Right lobe of liver (tissue), 6 donors: Measurements from ENCODE around the gene SUPT6H. TPM values are rescaled to one million over a fixed set of nuclear protein-coding genes. Genes with fewer than 3 reads are reported as not detected.

Source experiments
- ATAC-seq, 4 donors: fragments of 200-7000 bp; cut with Tn5 transposase; one replicate each; pipeline ENCODE4 v1.9.1; 2020; ENCODE audit warnings: mild to moderate bottlenecking in 4 of 4, moderate library complexity in 4 of 4
- DNase-seq, 3 donors: peaks; one replicate each; pipeline ENCODE4 v3.0.0-alpha.2; 2020
- H3K27ac ChIP-seq, 3 donors: fragments of 200-600 bp; one replicate each; pipeline ENCODE4 v1.8.0; 2022
- H3K27me3 ChIP-seq, 2 donors: fragments of 200-600 bp; one replicate each; pipeline ENCODE4 v1.8.0; 2022
- H3K36me3 ChIP-seq, 4 donors: fragments of 200-600 bp; sonication (generic) in 1 of 4; one replicate each; pipeline versions ENCODE4 v1.5.1 to v1.8.0; 2017 to 2022; ENCODE audit warnings: control low read depth in 1 of 4
- H3K4me1 ChIP-seq, 4 donors: fragments of 200-600 bp; sonication (generic) in 1 of 4; one replicate each; pipeline versions ENCODE4 v1.5.1 to v1.8.0; 2017 to 2022; ENCODE audit warnings: control low read depth in 1 of 4
- H3K4me3 ChIP-seq, 3 donors: fragments of 200-600 bp; one replicate each; pipeline ENCODE4 v1.8.0; 2022
- H3K9me3 ChIP-seq, 4 donors: fragments of 200-600 bp; sonication (generic) in 1 of 4; one replicate each; pipeline versions ENCODE4 v1.5.1 to v1.8.0; 2017 to 2022; ENCODE audit warnings: control low read depth in 1 of 4
- POLR2A ChIP-seq: fragments of 450-650 bp; IDR thresholded peaks from one replicate; pipeline ENCODE4 v1.6.1; 2017; ENCODE audit warnings: antibody characterized with exemption, mild to moderate bottlenecking
- WGBS: methylation state at CpG from one replicate; pipeline ENCODE4 v1.1.6; 2018; ENCODE audit warnings: low coverage, low lambda C conversion rate; ENCODE audit not compliant: insufficient coverage; ENCODE audit errors: missing lambda C conversion rate; 5-methylcytosine and 5-hydroxymethylcytosine counted together
- intact Hi-C, 2 donors: fragments of 100-400 bp; cut with DNase I; formaldehyde crosslinking; loops; one replicate each; pipeline versions ENCODE4 v1.11.2 to v1.14.1; 2022
- total RNA-seq, 6 experiments: library from RNA; depleted of rRNA in 2 of 6; stranded (reverse); fragments of >200 nt in 2 of 6; fragmentation: NEBNext Ultra II Directional in 3 of 6; extraction: Animal tissue kit (Norgen Biotek cat#: 25700) in 3 of 6; gene quantifications; one replicate each; pipeline versions ENCODE4 v1.1.0 to v1.2.4, GENCODE V29; 2016 to 2023
- TF ChIP-seq, protein P1 (sequence below), 4 donors: fragments of 200-600 bp in 3 of 4; fragments of 450-650 bp in 1 of 4; IDR thresholded peaks; one replicate each; pipeline versions ENCODE4 v1.5.1 to v1.8.0; 2016 to 2022; ENCODE audit warnings: antibody characterized with exemption in 4 of 4, mild to moderate bottlenecking in 2 of 4
- donor health status: DM: no; HTN: yes; CAD: no.
- donor health status: DM: no; HTN: no; CAD: no.
- donor health status: DM: no; HTN: no; CAD: no.
- donor health status: DM: no; HTN: yes; CAD: no.
- donor health status: DM: no; HTN: yes; CAD: no.

The SUPT6H gene
- total RNA-seq, 6 experiments from 2014 or later, result 28.8 to 38.0 (median 34.0) TPM

DNA sequence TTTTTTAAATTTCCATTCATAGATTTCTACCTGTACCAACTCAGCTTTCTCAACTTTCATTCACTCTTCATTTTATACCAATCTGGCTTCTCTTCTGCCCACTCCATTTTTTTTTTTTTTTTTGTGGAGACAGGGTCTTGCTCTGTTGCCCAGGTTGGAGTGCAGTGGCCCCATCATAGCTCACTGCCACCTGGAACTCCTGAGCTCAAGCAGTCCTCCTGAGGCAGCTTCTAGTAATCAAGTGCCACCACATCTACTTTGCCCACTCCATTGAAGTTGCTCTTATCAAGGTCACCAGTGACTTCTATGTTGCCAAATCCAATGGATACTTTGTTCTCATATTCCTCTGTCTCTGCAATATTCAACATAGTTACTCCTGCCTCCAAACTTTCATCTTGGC lies 1.7 kb downstream of the SUPT6H start:
- Histone ChIP-seq H3K36me3 (peaks cover 0 to 9% (median 0%) of the 10 kb centered on the region in 4 donors), H3K9me3 (no peaks in the 10 kb centered on the region), H3K27ac (no peak overlapping the region), H3K4me3 (no peak overlapping the region), H3K4me1 (peaks cover 0 to 28% (median 9%) of the 10 kb centered on the region in 4 donors), H3K27me3 (no peaks in the 10 kb centered on the region)
- no peak for DNase-seq
- ATAC-seq, result no peak
- TF ChIP-seq, protein P1, sequence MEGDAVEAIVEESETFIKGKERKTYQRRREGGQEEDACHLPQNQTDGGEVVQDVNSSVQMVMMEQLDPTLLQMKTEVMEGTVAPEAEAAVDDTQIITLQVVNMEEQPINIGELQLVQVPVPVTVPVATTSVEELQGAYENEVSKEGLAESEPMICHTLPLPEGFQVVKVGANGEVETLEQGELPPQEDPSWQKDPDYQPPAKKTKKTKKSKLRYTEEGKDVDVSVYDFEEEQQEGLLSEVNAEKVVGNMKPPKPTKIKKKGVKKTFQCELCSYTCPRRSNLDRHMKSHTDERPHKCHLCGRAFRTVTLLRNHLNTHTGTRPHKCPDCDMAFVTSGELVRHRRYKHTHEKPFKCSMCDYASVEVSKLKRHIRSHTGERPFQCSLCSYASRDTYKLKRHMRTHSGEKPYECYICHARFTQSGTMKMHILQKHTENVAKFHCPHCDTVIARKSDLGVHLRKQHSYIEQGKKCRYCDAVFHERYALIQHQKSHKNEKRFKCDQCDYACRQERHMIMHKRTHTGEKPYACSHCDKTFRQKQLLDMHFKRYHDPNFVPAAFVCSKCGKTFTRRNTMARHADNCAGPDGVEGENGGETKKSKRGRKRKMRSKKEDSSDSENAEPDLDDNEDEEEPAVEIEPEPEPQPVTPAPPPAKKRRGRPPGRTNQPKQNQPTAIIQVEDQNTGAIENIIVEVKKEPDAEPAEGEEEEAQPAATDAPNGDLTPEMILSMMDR (IDR thresholded peaks at IDR 0.05), result no peak
- TF ChIP-seq POLR2A, result no peak
- intact Hi-C loops, result no loop called here

DNA sequence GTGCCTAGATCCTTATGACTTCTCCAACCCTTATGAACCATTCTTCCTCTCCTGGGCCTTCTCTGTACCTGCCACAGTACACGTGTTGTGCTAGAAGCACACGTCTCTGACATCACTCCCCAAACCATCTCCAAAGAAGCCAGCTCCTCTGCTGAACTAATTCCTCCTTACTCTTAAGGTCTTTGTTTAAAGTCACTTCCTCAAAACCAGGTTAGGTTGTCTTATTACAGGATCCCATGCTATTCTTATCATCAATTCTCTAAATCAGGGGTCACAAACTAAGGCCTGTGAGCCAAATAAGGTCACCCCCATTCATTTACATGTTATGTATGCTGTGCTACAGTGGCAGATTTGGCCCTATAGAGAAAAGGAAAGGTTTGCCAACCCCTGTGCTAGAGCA lies 4.0 kb downstream of the SUPT6H start:
- Histone ChIP-seq H3K36me3 (peaks cover 0 to 22% (median 5%) of the 10 kb centered on the region in 4 donors), H3K27me3 (no peaks in the 10 kb centered on the region), H3K27ac (no peak overlapping the region), H3K9me3 (no peaks in the 10 kb centered on the region), H3K4me1 (peaks cover 0 to 22% (median 7%) of the 10 kb centered on the region in 4 donors), H3K4me3 (no peak overlapping the region)
- TF ChIP-seq POLR2A, result no peak
- TF ChIP-seq, protein P1 (IDR thresholded peaks at IDR 0.05), result no peak
- WGBS, result 75% methylated on average over 2 of the region's 2 CpGs
- DNase-seq (no peak), ATAC-seq (no peak)
- intact Hi-C loops, result no loop called here

DNA sequence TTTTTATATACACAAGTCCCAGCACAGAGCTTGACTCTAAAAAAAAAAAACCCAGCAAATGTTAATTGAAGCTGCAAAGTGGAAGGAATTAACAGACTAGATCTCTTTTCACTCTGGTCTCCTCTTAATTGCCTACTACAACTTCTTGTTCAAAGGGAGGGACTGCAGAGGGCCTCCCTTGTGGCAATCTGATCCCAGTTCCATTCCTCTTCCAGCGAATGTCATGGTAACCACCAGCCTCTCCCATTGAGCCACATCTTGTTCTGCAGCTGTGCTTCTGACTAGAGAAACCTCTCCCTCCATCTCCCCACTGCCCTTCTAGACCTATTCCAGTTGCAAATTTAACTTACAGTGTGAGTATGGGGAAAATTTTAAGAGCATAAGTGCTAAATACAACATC lies 5.9 kb downstream of the SUPT6H start:
- intact Hi-C loops, result no loop called here
- TF ChIP-seq, protein P1 (IDR thresholded peaks at IDR 0.05), result no peak
- no peak for TF ChIP-seq POLR2A
- H3K27me3 ChIP-seq, result no peaks in the 10 kb centered on the region
- H3K9me3 ChIP-seq, result no peaks in the 10 kb centered on the region
- no peak for ATAC-seq
- H3K27ac ChIP-seq, result no peak overlapping the region
- DNase-seq, result no peak
- no peak overlapping the region for H3K4me3 ChIP-seq
- peaks cover 0 to 15% (median 5%) of the 10 kb centered on the region in 4 donors for H3K4me1 ChIP-seq
- H3K36me3 ChIP-seq, result peaks cover 0 to 40% (median 16%) of the 10 kb centered on the region in 4 donors
- WGBS, result 90% methylated on average over 1 of the region's 1 CpG

DNA sequence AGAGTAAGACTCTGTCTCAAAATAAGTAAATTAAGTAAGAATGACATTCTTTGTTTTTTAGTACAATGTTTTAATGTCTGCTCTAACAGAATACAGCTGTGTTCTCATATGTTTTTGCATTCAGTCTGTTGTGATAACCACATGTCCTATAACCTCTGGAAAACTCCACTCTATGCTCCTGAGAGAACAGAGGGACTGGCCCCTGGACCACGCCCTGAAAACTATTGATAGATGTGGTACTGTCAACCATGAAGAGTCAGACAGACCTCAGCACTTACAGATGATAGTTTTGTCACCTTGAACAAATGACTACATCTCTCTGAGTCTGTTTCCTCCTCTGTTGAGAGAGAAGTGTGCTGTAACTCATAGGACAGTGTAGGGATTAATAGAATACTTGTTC lies 7.9 kb downstream of the SUPT6H start:
- TF ChIP-seq POLR2A, result no peak
- WGBS, result 92% methylated on average over 1 of the region's 1 CpG
- H3K9me3 ChIP-seq, result no peaks in the 10 kb centered on the region
- peaks cover 10 to 60% (median 32%) of the 10 kb centered on the region in 4 donors for H3K36me3 ChIP-seq
- intact Hi-C loops, result no loop called here
- H3K27me3 ChIP-seq, result no peaks in the 10 kb centered on the region
- H3K27ac ChIP-seq, result no peak overlapping the region
- H3K4me1 ChIP-seq, result no peaks in the 10 kb centered on the region
- ATAC-seq, result no peak
- no peak overlapping the region for H3K4me3 ChIP-seq
- DNase-seq, result no peak

DNA sequence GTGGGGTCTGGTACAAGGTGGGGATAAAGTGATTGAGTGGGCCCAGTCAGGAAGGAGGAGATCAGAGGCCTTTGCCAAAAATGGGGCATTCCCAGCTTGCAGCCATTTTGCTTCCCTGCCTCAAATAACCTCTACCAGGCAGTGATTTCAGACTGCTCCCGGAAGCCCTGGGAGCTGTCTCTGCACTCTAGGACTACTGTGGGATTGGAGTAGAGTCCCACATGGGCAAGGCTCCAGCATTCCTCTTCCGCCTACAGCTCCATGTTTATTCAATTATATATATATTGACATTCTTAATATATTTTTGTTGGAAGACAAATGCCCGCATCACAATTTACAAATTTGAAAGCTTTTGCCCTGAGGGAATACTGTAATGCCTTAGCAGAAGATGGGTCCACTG lies 13.5 kb downstream of the SUPT6H start:
- TF ChIP-seq, protein P1 (IDR thresholded peaks at IDR 0.05), result no peak
- TF ChIP-seq POLR2A, result no peak
- intact Hi-C loops, result no loop called here
- ATAC-seq (no peak), DNase-seq (no peak)
- Histone ChIP-seq H3K27me3 (no peaks in the 10 kb centered on the region), H3K4me3 (no peak overlapping the region), H3K27ac (no peak overlapping the region), H3K36me3 (peaks cover 39 to 94% (median 67%) of the 10 kb centered on the region in 4 donors), H3K9me3 (no peaks in the 10 kb centered on the region), H3K4me1 (no peaks in the 10 kb centered on the region)
- 85% methylated on average over 3 of the region's 3 CpGs for WGBS
